Measurements from ENCODE around the gene SLC9B2. TPM values are rescaled to one million over a fixed set of nuclear protein-coding genes. Genes with fewer than 3 reads are reported as not detected.

Gene SLC9B2
- total RNA-seq, 1 donor from 2014 or later = 16.3 TPM

DNA sequence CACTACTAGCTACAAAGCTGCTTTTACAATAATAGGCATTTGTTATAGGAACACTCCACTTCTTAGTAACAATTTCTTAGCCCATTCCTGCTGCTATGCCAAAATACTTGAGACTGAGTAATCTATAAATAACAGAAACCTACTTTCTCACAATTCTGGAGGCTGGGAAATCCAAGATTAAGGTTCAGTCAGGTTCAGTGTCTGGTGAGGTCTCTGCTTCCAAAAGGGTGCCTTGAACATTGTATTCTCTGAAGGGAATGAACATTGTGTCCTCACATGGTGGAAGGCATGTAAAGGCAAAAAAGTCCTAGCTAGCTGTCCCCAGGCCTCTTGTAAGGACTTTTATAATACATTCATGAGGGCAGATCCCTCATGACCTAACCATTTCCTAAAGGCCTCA lies 64.0 kb downstream of the SLC9B2 start:
- Mint-ChIP-seq H3K4me3 (ENCODE audit: unreplicated experiment) (no peak overlapping the region), H3K27me3 (ENCODE audit: low read depth, unreplicated experiment) (no peaks in the 10 kb centered on the region), H3K27ac (ENCODE audit: unreplicated experiment) (no peak overlapping the region), H3K36me3 (ENCODE audit: low read depth, unreplicated experiment) (no peaks in the 10 kb centered on the region), H3K4me1 (ENCODE audit: low read depth, unreplicated experiment) (peaks cover 7% of the 10 kb centered on the region), H3K9me3 (ENCODE audit: unreplicated experiment) (no peaks in the 10 kb centered on the region)
- Histone ChIP-seq H3K9ac (ENCODE audit: low read length) (no peak overlapping the region), H3K4me2 (ENCODE audit: low read length) (no peak overlapping the region), H3K27me3 (ENCODE audit: insufficient read depth, low read length) (no peaks in the 10 kb centered on the region), H3K79me2 (ENCODE audit: insufficient read depth, low read length) (no peaks in the 10 kb centered on the region), H2AFZ (ENCODE audit: low read depth, low read length) (no peak overlapping the region), H3K4me3 (ENCODE audit: insufficient read depth, low read depth, low read length) (no peak overlapping the region), H3K36me3 (ENCODE audit: insufficient read depth, low read length) (no peaks in the 10 kb centered on the region), H3K27ac (ENCODE audit: low read depth, low read length) (no peak overlapping the region), H3K4me1 (ENCODE audit: insufficient read depth, low read length) (no peaks in the 10 kb centered on the region), H3K9me3 (ENCODE audit: insufficient read depth, low read depth, low read length) (no peaks in the 10 kb centered on the region), H4K20me1 (ENCODE audit: insufficient read depth, low read length) (no peaks in the 10 kb centered on the region)
- TF ChIP-seq EZH2 (IDR thresholded peaks at IDR 0.05; ENCODE audit: insufficient read depth, low read length) = no peak
- TF ChIP-seq, protein P1, sequence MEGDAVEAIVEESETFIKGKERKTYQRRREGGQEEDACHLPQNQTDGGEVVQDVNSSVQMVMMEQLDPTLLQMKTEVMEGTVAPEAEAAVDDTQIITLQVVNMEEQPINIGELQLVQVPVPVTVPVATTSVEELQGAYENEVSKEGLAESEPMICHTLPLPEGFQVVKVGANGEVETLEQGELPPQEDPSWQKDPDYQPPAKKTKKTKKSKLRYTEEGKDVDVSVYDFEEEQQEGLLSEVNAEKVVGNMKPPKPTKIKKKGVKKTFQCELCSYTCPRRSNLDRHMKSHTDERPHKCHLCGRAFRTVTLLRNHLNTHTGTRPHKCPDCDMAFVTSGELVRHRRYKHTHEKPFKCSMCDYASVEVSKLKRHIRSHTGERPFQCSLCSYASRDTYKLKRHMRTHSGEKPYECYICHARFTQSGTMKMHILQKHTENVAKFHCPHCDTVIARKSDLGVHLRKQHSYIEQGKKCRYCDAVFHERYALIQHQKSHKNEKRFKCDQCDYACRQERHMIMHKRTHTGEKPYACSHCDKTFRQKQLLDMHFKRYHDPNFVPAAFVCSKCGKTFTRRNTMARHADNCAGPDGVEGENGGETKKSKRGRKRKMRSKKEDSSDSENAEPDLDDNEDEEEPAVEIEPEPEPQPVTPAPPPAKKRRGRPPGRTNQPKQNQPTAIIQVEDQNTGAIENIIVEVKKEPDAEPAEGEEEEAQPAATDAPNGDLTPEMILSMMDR (IDR thresholded peaks at IDR 0.05; ENCODE audit: insufficient read depth, low read depth, low read length) = no peak
- DNase-seq (ENCODE audit: low read depth) (peak; percentile 9), FAIRE-seq (no peak)

DNA sequence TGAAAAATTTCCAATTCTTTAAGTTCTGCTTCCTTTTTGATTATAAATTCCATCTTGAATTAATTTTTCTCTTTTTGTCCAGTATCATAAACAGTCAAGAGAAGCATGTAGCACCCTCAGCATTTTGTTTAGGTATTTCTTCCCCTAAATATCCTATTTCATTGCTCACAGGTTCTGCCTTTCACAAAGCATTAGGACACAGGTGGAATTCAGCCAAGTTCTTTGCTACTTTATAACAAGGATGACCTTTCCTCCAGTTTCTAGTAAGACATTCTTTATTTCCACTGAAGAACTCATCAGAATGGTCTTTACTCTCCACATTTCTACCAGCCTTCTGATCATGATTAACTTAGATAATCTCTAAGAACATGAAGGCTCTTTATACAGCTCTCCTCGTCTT lies 64.5 kb downstream of the SLC9B2 start:
- H3K4me2 ChIP-seq (ENCODE audit: low read length) = no peak overlapping the region
- H4K20me1 ChIP-seq (ENCODE audit: insufficient read depth, low read length) = no peaks in the 10 kb centered on the region
- H3K27ac ChIP-seq (ENCODE audit: low read depth, low read length) = no peak overlapping the region
- TF ChIP-seq EZH2 (IDR thresholded peaks at IDR 0.05; ENCODE audit: insufficient read depth, low read length) = no peak
- TF ChIP-seq, protein P1 (IDR thresholded peaks at IDR 0.05; ENCODE audit: insufficient read depth, low read depth, low read length) = no peak
- H3K36me3 Mint-ChIP-seq (ENCODE audit: low read depth, unreplicated experiment) = no peaks in the 10 kb centered on the region
- no peaks in the 10 kb centered on the region for H3K27me3 Mint-ChIP-seq (ENCODE audit: low read depth, unreplicated experiment)
- H3K4me1 ChIP-seq (ENCODE audit: insufficient read depth, low read length) = no peaks in the 10 kb centered on the region
- H3K9me3 Mint-ChIP-seq (ENCODE audit: unreplicated experiment) = no peaks in the 10 kb centered on the region
- H3K79me2 ChIP-seq (ENCODE audit: insufficient read depth, low read length) = no peaks in the 10 kb centered on the region
- peaks cover 7% of the 10 kb centered on the region for H3K4me1 Mint-ChIP-seq (ENCODE audit: low read depth, unreplicated experiment)
- H3K9ac ChIP-seq (ENCODE audit: low read length) = no peak overlapping the region
- no peak overlapping the region for H3K27ac Mint-ChIP-seq (ENCODE audit: unreplicated experiment)
- H3K4me3 Mint-ChIP-seq (ENCODE audit: unreplicated experiment) = no peak overlapping the region
- FAIRE-seq = no peak
- H2AFZ ChIP-seq (ENCODE audit: low read depth, low read length) = no peak overlapping the region
- no peaks in the 10 kb centered on the region for H3K9me3 ChIP-seq (ENCODE audit: insufficient read depth, low read depth, low read length)
- no peak overlapping the region for H3K4me3 ChIP-seq (ENCODE audit: insufficient read depth, low read depth, low read length)
- H3K27me3 ChIP-seq (ENCODE audit: insufficient read depth, low read length) = no peaks in the 10 kb centered on the region
- DNase-seq (ENCODE audit: low read depth) = peak; percentile 60
- H3K36me3 ChIP-seq (ENCODE audit: insufficient read depth, low read length) = no peaks in the 10 kb centered on the region

DNA sequence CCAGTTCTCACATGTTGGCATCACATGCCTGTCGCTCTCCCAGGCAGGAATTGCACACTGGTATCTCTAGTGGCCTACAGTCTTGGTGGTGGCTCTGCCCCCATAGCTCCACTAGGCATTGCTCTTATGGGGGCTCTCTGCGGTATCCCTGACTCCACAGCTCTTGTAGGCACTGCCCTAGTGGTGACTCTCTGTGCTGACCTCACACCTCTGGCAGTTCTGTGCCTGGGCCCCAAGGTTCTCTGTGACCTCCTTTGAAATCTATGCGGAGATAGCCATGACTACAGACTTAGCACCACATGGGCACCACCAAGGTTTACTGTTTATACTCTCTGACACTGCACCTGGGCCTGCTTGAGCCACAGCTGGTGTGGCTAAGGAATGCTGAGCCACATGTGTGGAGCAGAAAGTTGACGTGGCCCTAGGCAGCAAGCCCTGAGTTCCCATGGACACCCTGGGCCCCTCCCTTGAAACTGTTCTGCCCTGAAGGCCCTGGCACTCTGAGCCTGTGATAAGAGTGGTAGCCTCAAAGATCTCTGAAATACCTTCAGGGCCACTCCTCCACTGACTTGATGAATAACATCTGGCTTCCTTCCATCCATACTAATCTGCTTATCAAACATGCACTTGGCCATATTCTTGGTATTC lies 65.1 kb downstream of the SLC9B2 start:
- no peak overlapping the region for H3K27ac Mint-ChIP-seq (ENCODE audit: unreplicated experiment)
- peak; percentile 54 for DNase-seq (ENCODE audit: low read depth)
- Histone ChIP-seq H3K4me1 (ENCODE audit: insufficient read depth, low read length) (no peaks in the 10 kb centered on the region), H3K4me2 (ENCODE audit: low read length) (no peak overlapping the region), H3K27ac (ENCODE audit: low read depth, low read length) (no peak overlapping the region), H3K4me3 (ENCODE audit: insufficient read depth, low read depth, low read length) (no peak overlapping the region), H2AFZ (ENCODE audit: low read depth, low read length) (no peak overlapping the region), H3K36me3 (ENCODE audit: insufficient read depth, low read length) (no peaks in the 10 kb centered on the region), H3K79me2 (ENCODE audit: insufficient read depth, low read length) (no peaks in the 10 kb centered on the region), H4K20me1 (ENCODE audit: insufficient read depth, low read length) (no peaks in the 10 kb centered on the region), H3K9ac (ENCODE audit: low read length) (no peak overlapping the region), H3K9me3 (ENCODE audit: insufficient read depth, low read depth, low read length) (no peaks in the 10 kb centered on the region), H3K27me3 (ENCODE audit: insufficient read depth, low read length) (no peaks in the 10 kb centered on the region)
- H3K27me3 Mint-ChIP-seq (ENCODE audit: low read depth, unreplicated experiment) = no peaks in the 10 kb centered on the region
- H3K9me3 Mint-ChIP-seq (ENCODE audit: unreplicated experiment) = no peaks in the 10 kb centered on the region
- TF ChIP-seq, protein P1 (IDR thresholded peaks at IDR 0.05; ENCODE audit: insufficient read depth, low read depth, low read length) = no peak
- TF ChIP-seq EZH2 (IDR thresholded peaks at IDR 0.05; ENCODE audit: insufficient read depth, low read length) = no peak
- no peaks in the 10 kb centered on the region for H3K36me3 Mint-ChIP-seq (ENCODE audit: low read depth, unreplicated experiment)
- no peak for FAIRE-seq
- peaks cover 7% of the 10 kb centered on the region for H3K4me1 Mint-ChIP-seq (ENCODE audit: low read depth, unreplicated experiment)
- no peak overlapping the region for H3K4me3 Mint-ChIP-seq (ENCODE audit: unreplicated experiment)
